ENCODE results near the gene NCKAP1.

NCKAP1 gene

DNA sequence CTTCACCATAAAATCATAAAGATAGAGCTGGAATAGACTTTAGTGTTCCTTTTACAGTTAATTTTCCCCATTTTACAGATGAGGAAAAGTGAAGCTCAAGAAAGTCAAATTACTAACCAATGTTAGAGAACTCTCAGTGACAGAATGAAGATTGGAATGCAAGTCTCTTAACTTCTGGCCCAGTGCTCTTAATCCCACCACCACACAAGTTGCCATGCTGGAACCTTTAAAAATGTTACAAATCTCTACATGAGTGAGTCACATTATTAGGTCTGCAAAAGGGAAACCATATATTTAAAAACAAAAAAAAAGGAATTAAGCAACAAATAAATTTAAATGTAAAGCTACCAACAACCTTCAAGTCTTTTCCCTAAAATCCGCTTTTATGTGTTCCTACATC is 3.5 kb downstream of the NCKAP1 start:
- Histone ChIP-seq H3K27me3 (replicated peaks; ENCODE audit: control insufficient read depth, insufficient read depth, low read length) (no peaks in the 10 kb centered on the region), H3K36me3 (ENCODE audit: control insufficient read depth, insufficient read depth, low read length) (no peaks in the 10 kb centered on the region), H3K4me3 (replicated peaks; ENCODE audit: low read depth, low read length) (no peak overlapping the region)
- no peak for DNase-seq (ENCODE audit: extremely low read depth, insufficient read length)
- TF ChIP-seq, protein P1, sequence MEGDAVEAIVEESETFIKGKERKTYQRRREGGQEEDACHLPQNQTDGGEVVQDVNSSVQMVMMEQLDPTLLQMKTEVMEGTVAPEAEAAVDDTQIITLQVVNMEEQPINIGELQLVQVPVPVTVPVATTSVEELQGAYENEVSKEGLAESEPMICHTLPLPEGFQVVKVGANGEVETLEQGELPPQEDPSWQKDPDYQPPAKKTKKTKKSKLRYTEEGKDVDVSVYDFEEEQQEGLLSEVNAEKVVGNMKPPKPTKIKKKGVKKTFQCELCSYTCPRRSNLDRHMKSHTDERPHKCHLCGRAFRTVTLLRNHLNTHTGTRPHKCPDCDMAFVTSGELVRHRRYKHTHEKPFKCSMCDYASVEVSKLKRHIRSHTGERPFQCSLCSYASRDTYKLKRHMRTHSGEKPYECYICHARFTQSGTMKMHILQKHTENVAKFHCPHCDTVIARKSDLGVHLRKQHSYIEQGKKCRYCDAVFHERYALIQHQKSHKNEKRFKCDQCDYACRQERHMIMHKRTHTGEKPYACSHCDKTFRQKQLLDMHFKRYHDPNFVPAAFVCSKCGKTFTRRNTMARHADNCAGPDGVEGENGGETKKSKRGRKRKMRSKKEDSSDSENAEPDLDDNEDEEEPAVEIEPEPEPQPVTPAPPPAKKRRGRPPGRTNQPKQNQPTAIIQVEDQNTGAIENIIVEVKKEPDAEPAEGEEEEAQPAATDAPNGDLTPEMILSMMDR (IDR thresholded peaks at IDR 0.05; ENCODE audit: insufficient read depth, low read length, poor library complexity, severe bottlenecking), result no peak

DNA sequence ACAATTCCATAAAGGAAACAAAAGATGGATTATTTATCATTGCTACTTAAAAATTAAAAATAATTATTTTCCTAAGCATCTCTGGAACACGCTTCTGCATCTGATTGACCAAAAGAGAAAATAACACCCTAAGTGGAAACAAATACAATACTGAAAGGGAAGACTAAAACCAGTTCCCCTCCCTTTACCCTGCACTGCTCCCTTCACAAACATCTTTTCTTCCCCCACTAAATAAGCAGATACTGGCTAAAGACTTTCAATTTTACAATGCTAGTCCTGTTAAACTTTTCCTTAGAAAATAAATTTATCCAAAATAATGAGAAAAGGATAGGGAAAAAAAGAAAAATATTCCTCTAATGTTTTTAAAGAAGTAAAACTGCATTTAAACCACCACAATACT is 4.3 kb downstream of the NCKAP1 start:
- TF ChIP-seq, protein P1 (IDR thresholded peaks at IDR 0.05; ENCODE audit: insufficient read depth, low read length, poor library complexity, severe bottlenecking), result no peak
- Histone ChIP-seq H3K4me3 (replicated peaks; ENCODE audit: low read depth, low read length) (no peak overlapping the region), H3K27me3 (replicated peaks; ENCODE audit: control insufficient read depth, insufficient read depth, low read length) (no peaks in the 10 kb centered on the region), H3K36me3 (ENCODE audit: control insufficient read depth, insufficient read depth, low read length) (no peaks in the 10 kb centered on the region)
- DNase-seq (ENCODE audit: extremely low read depth, insufficient read length), result no peak

DNA sequence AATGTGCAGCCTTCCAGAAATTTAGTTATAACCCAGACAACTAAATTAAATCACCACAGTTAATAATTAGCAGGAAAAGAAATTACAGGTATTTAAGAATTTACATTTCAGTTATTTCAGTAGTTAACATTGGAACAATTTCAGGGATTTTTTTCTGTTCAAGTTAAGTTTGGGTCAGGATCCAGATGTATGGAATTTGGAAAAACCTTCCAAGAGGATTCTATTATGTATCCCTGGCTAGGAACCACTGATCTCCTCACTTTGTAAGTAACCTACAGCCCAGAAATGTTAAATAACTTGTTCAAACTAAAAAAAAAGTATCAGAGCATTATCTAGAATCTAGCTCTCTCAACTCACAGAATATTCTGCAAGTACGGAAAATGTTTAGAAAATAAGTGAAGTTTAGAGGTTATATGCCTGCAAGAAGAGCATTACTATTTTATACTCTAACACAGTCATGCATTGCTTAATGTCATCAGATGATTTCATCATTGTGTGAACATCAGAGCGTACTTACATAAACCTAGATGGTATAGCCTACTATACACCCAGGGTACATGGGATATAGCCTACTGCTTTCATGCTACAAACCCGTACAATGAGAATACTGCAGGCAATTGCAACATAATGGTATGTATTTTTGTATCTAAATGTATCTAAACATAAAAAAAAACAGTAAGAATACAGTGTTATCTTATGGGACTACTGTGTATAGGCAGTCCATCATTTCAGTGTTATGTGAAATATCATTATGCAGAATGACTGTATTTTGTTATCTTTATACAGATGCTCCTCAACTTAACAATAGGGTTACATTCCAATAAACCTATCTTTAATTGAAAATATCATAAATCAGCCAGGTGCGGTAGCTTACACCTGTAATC is 6.1 kb downstream of the NCKAP1 start:
- DNase-seq (ENCODE audit: extremely low read depth, insufficient read length), result no peak
- H3K36me3 ChIP-seq (ENCODE audit: control insufficient read depth, insufficient read depth, low read length), result no peaks in the 10 kb centered on the region
- TF ChIP-seq, protein P1 (IDR thresholded peaks at IDR 0.05; ENCODE audit: insufficient read depth, low read length, poor library complexity, severe bottlenecking), result no peak
- no peaks in the 10 kb centered on the region for H3K27me3 ChIP-seq (replicated peaks; ENCODE audit: control insufficient read depth, insufficient read depth, low read length)
- no peak overlapping the region for H3K4me3 ChIP-seq (replicated peaks; ENCODE audit: low read depth, low read length)

DNA sequence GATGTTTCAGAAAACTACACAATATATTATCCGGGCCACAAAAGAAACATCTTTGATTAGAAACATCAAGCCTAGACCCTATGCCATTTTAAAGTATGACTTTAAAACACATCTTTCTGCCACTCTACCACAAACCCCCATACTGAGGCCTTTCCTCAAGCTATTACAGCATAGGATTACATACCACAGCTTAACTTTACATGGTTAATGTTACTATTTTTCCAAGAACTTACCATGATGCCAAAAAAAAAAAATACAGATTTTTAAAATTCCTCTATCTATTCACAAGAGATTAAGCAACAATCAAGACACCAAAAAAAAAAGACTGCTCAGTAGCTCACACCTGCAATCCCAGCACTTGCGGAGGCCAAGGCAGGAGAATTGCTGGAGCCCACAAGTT is 9.0 kb downstream of the NCKAP1 start:
- TF ChIP-seq, protein P1 (IDR thresholded peaks at IDR 0.05; ENCODE audit: insufficient read depth, low read length, poor library complexity, severe bottlenecking), result no peak
- no peak for DNase-seq (ENCODE audit: extremely low read depth, insufficient read length)
- H3K4me3 ChIP-seq (replicated peaks; ENCODE audit: low read depth, low read length), result no peak overlapping the region

DNA sequence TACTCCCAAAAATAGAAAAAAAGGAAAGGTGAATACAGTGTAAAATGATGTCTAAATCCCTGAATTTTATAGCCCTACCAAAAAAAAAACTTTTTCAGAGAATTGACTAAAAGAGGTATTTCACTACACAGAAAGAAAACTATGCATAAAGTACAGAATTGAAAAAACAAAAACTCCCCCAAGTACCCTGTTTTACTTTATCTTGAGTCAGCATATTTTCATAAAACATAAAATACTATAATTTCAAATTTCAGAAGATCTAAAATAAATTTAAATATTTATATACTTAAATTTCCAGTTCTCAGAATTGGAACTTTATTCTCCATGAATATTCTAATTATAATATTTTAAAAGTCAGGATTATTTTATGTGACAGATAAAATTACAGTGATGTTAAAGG is 10.1 kb downstream of the NCKAP1 start:
- no peak overlapping the region for H3K4me3 ChIP-seq (replicated peaks; ENCODE audit: low read depth, low read length)
- no peak for DNase-seq (ENCODE audit: extremely low read depth, insufficient read length)
- H3K27me3 ChIP-seq (replicated peaks; ENCODE audit: control insufficient read depth, insufficient read depth, low read length), result no peaks in the 10 kb centered on the region
- TF ChIP-seq, protein P1 (IDR thresholded peaks at IDR 0.05; ENCODE audit: insufficient read depth, low read length, poor library complexity, severe bottlenecking), result no peak
- no peaks in the 10 kb centered on the region for H3K36me3 ChIP-seq (ENCODE audit: control insufficient read depth, insufficient read depth, low read length)

More for the DNA sequence above, 9.0 kb downstream of the NCKAP1 start:
- Histone ChIP-seq H3K27me3 (replicated peaks; ENCODE audit: control insufficient read depth, insufficient read depth, low read length) (no peaks in the 10 kb centered on the region), H3K36me3 (ENCODE audit: control insufficient read depth, insufficient read depth, low read length) (no peaks in the 10 kb centered on the region)
